ENCODE data around the gene HNRNPUL2.

GRCh38 chr11:62706850-62707247 lies 20.4 kb downstream of the HNRNPUL2 start:
- TF ChIP-seq, protein P1, sequence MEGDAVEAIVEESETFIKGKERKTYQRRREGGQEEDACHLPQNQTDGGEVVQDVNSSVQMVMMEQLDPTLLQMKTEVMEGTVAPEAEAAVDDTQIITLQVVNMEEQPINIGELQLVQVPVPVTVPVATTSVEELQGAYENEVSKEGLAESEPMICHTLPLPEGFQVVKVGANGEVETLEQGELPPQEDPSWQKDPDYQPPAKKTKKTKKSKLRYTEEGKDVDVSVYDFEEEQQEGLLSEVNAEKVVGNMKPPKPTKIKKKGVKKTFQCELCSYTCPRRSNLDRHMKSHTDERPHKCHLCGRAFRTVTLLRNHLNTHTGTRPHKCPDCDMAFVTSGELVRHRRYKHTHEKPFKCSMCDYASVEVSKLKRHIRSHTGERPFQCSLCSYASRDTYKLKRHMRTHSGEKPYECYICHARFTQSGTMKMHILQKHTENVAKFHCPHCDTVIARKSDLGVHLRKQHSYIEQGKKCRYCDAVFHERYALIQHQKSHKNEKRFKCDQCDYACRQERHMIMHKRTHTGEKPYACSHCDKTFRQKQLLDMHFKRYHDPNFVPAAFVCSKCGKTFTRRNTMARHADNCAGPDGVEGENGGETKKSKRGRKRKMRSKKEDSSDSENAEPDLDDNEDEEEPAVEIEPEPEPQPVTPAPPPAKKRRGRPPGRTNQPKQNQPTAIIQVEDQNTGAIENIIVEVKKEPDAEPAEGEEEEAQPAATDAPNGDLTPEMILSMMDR (IDR thresholded peaks at IDR 0.05; ENCODE audit: low read depth, low read length): no peak
- no peak for TF ChIP-seq POLR2A (IDR thresholded peaks at IDR 0.05; ENCODE audit: extremely low read depth, insufficient read length)

Data from NB4 (cell line).